Measurements from ENCODE around the gene RGS3. TPM values are rescaled to one million over a fixed set of nuclear protein-coding genes. Genes with fewer than 3 reads are reported as not detected.

RGS3 gene
- total RNA-seq, 1 donor from 2014 or later = 233 TPM

- DNase-seq (ENCODE audit: low spot score) = no peak
- intact Hi-C loops (cut with DNase I) = loop anchor here (5.0 kb wide), 1 partner anchor 37 kb away; no protein-coding TSS in a partner anchor
Observed at GRCh38 chr9:113573959-113574352, 110.4 kb downstream of the RGS3 start.

GRCh38 chr9:113574441-113575262 lies 111.1 kb downstream of the RGS3 start:
- peak; percentile 74 for DNase-seq (ENCODE audit: low spot score)
- intact Hi-C loops (cut with DNase I) = loop anchor here (5.0 kb wide), 1 partner anchor 37 kb away; no protein-coding TSS in a partner anchor

GRCh38 chr9:113577525-113578261 lies 114.2 kb downstream of the RGS3 start:
- intact Hi-C loops (cut with DNase I) = no loop called here
- DNase-seq (ENCODE audit: low spot score) = peak; percentile 76

- DNase-seq (ENCODE audit: low spot score) = no peak
- intact Hi-C loops (cut with DNase I) = no loop called here
Observed at GRCh38 chr9:113578279-113578865, 114.8 kb downstream of the RGS3 start.

GRCh38 chr9:113578882-113579282 lies 115.4 kb downstream of the RGS3 start:
- peak; percentile 93 for DNase-seq (ENCODE audit: low spot score)
- intact Hi-C loops (cut with DNase I) = no loop called here

GRCh38 chr9:113579283-113580040 lies 115.9 kb downstream of the RGS3 start:
- peak; percentile 88 for DNase-seq (ENCODE audit: low spot score)
- intact Hi-C loops (cut with DNase I) = loop anchor here (10.0 kb wide), 1 partner anchor 305 kb away; the partner anchor contains the start of genes CDC26 and PRPF4

GRCh38 chr9:113580041-113580953 lies 116.8 kb downstream of the RGS3 start:
- DNase-seq (ENCODE audit: low spot score) = peak; percentile 94
- intact Hi-C loops (cut with DNase I) = loop anchor here (10.0 kb wide), 1 partner anchor 305 kb away; the partner anchor contains the start of genes CDC26 and PRPF4

GRCh38 chr9:113580954-113581311 lies 117.4 kb downstream of the RGS3 start:
- no peak for DNase-seq (ENCODE audit: low spot score)
- intact Hi-C loops (cut with DNase I) = loop anchor here (10.0 kb wide), 1 partner anchor 306 kb away; the partner anchor contains the start of genes CDC26 and PRPF4

GRCh38 chr9:113581865-113582697 lies 118.6 kb downstream of the RGS3 start:
- peak; percentile 89 for DNase-seq (ENCODE audit: low spot score)
- intact Hi-C loops (cut with DNase I) = loop anchor here (10.0 kb wide), 1 partner anchor 307 kb away; the partner anchor contains the start of genes CDC26 and PRPF4

GRCh38 chr9:113582698-113583200 lies 119.2 kb downstream of the RGS3 start:
- DNase-seq (ENCODE audit: low spot score) = no peak

GRCh38 chr9:113583511-113584427 lies 120.2 kb downstream of the RGS3 start:
- DNase-seq (ENCODE audit: low spot score) = no peak
- intact Hi-C loops (cut with DNase I) = loop anchor here (10.0 kb wide), 1 partner anchor 309 kb away; the partner anchor contains the start of genes CDC26 and PRPF4

More at GRCh38 chr9:113582698-113583200, 119.2 kb downstream of the RGS3 start:
- intact Hi-C loops (cut with DNase I) = loop anchor here (10.0 kb wide), 1 partner anchor 308 kb away; the partner anchor contains the start of genes CDC26 and PRPF4

GRCh38 chr9:113584428-113585084 lies 121.0 kb downstream of the RGS3 start:
- no peak for DNase-seq (ENCODE audit: low spot score)
- intact Hi-C loops (cut with DNase I) = loop anchor here (5.0 to 10.0 kb wide), 3 partner anchors 37 to 310 kb away; partner anchors contain the start of genes CDC26 and PRPF4

- no peak for DNase-seq (ENCODE audit: low spot score)
- intact Hi-C loops (cut with DNase I) = loop anchor here (5.0 to 10.0 kb wide), 3 partner anchors 38 to 310 kb away; partner anchors contain the start of genes CDC26 and PRPF4
Observed at GRCh38 chr9:113585085-113585442, 121.5 kb downstream of the RGS3 start.

GRCh38 chr9:113585555-113585954 lies 122.0 kb downstream of the RGS3 start:
- intact Hi-C loops (cut with DNase I) = loop anchor here (5.0 to 10.0 kb wide), 3 partner anchors 38 to 311 kb away; partner anchors contain the start of genes CDC26 and PRPF4
- no peak for DNase-seq (ENCODE audit: low spot score)

- peak; percentile 87 for DNase-seq (ENCODE audit: low spot score)
- intact Hi-C loops (cut with DNase I) = loop anchor here (2.0 to 10.0 kb wide), 4 partner anchors 40 to 313 kb away; partner anchors contain the start of genes CDC26 and PRPF4
Observed at GRCh38 chr9:113587471-113588031, 124.0 kb downstream of the RGS3 start.
